D721Med (cell line): Measurements from ENCODE around the gene INSM1.

Experiments used
- DNase-seq: peaks from one replicate; pipeline ENCODE4 v3.0.0; 2011; ENCODE audit warnings: low spot score; ENCODE audit not compliant: insufficient read length
- FAIRE-seq: peaks from 2 replicates; lab custom pipeline; 2011; peaks lifted over from hg19 to GRCh38; lab: Jason Lieb, UNC
- TF ChIP-seq, protein P1 (sequence below): IDR thresholded peaks from 2 replicates; pipeline ENCODE4 v1.5.1; 2012; ENCODE audit warnings: mild to moderate bottlenecking, control low read depth; ENCODE audit not compliant: insufficient read depth; ENCODE audit errors: missing control alignments

INSM1 gene

DNA sequence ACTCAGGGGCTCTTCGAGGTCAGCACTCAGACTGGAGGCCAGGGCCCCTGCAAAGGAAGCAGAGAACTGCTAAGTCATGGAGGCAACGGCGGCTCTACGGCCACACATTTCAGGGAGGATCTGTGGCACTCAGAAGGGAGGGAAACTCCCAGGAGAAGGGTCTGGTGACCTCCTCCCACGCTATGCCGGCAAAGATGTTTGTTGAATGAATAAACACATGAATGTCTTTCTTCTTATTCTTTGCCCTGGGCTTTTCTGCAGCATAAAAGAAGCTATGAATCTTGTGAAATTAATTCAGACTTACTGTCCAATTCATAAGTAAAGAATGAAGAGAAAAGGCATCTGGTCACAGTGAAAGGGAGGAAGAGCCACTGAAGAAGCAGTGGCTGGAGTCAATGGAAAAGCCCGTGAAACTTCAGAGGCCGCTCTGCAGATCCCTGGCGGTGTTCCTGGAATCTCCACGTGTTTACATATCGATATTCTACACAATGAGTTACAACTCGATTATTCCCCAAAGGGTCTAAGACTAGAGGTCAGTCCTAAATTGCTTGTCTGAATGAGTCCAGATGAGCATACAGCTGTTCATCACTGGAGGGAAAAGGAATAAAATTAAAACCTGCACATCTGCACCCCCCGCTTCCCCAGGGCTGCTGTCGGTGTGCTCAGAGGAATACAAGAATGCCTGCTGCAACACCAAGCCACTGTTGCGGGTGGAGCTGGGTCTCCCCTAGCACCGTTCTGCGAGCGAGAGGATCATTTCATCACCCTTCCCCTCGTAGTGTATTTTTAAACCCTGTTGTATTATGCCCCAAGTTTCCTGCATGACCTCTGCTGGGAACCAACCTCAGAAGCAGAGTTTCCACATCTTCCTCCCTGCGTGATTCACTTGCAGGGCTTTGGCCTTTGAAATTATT lies 25.6 kb downstream of the INSM1 start:
- TF ChIP-seq, protein P1, sequence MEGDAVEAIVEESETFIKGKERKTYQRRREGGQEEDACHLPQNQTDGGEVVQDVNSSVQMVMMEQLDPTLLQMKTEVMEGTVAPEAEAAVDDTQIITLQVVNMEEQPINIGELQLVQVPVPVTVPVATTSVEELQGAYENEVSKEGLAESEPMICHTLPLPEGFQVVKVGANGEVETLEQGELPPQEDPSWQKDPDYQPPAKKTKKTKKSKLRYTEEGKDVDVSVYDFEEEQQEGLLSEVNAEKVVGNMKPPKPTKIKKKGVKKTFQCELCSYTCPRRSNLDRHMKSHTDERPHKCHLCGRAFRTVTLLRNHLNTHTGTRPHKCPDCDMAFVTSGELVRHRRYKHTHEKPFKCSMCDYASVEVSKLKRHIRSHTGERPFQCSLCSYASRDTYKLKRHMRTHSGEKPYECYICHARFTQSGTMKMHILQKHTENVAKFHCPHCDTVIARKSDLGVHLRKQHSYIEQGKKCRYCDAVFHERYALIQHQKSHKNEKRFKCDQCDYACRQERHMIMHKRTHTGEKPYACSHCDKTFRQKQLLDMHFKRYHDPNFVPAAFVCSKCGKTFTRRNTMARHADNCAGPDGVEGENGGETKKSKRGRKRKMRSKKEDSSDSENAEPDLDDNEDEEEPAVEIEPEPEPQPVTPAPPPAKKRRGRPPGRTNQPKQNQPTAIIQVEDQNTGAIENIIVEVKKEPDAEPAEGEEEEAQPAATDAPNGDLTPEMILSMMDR, result no peak
- DNase-seq (no peak), FAIRE-seq (no peak)

DNA sequence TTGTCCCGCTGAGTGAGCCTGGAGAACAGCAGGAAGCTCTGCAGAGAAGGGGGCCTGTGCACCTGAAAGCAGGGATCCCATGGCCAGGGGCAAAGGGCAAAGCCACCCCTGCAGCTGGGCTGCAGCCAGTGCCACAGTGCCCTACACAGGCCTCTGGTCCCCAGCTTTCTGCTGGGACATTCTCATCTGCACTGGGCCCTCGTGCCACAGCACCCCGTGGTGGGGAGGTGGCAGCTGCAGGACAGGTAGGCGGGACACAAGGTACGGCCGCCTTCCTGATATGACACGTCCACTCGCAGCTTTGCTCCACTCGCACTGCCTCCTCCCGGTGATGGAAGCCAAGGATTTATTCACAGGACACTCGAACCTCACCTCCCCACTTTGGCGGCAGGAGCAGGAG lies 27.2 kb downstream of the INSM1 start:
- TF ChIP-seq, protein P1, result no peak
- no peak for FAIRE-seq
- DNase-seq, result no peak

DNA sequence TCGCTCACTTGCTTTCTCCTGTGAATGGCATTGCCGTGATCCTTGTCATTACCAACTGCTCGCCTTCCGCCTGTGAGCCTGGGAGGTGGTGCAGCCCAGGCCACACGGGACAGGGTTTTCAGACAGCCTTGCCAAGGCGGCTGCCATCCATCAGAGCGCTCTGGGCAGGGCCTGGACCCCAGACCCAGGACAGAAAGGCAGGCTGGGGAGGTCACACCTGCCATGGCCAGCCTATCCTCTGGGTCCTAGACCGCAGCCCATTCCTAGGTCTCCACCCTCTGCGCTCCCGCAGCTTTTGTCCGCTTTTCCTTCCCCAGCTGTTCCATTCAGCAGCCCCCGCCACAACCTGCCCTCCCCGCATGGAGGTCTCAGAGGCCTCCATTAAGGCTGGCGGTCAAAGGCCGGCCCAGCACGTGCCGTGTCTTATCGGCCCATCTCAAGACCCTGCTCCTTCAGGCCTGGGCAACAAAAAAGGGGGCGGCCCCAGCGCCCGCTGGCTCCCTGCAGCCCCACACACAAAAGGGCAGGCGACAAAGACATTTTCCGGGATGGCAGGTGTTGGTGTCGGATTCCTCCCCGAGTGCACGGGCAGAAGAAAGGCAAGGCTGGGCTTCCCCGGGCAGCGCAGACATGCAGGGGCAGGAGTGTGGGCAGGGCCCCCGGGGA lies 28.1 kb downstream of the INSM1 start:
- FAIRE-seq, result no peak
- TF ChIP-seq, protein P1, result no peak
- DNase-seq, result no peak

DNA sequence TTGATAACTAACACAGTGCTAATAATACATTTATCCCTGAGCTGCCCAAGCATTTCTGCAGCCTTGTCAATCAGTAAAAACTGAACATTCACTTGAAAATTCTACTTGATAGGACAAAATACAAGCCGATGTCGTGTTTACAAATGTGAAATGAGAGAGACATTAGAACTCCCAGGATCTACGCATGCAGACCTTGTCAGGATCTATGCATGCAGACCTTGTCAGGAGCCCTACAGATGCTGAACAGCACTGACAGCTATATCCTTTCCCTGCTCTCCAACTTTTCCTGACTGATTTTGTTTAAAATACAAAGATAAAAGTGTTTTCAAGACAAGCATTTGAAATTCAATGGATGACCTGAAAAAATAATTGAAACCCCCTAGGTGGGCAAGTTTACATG lies 28.9 kb downstream of the INSM1 start:
- TF ChIP-seq, protein P1, result no peak
- no peak for DNase-seq
- no peak for FAIRE-seq

DNA sequence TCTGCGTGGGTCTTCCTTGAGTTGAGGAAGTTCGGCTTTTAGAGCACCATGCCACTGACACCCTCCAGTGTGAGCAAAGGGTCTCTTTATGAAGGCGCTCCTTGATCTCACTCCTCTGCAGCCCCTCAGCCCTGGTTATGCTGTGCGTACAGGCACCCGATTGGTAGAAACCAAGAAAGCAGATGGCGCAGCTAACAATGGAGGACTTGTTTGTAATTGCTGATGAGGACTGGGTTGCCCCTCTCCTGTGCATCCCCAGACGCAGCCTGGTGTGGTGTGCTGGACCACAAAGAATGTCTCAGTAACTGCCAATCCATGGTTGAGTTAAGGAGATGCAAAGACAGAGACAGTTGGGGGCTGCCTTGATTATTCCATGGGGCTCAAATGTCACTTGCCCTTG lies 30.2 kb downstream of the INSM1 start:
- no peak for DNase-seq
- FAIRE-seq, result no peak
- TF ChIP-seq, protein P1, result no peak

DNA sequence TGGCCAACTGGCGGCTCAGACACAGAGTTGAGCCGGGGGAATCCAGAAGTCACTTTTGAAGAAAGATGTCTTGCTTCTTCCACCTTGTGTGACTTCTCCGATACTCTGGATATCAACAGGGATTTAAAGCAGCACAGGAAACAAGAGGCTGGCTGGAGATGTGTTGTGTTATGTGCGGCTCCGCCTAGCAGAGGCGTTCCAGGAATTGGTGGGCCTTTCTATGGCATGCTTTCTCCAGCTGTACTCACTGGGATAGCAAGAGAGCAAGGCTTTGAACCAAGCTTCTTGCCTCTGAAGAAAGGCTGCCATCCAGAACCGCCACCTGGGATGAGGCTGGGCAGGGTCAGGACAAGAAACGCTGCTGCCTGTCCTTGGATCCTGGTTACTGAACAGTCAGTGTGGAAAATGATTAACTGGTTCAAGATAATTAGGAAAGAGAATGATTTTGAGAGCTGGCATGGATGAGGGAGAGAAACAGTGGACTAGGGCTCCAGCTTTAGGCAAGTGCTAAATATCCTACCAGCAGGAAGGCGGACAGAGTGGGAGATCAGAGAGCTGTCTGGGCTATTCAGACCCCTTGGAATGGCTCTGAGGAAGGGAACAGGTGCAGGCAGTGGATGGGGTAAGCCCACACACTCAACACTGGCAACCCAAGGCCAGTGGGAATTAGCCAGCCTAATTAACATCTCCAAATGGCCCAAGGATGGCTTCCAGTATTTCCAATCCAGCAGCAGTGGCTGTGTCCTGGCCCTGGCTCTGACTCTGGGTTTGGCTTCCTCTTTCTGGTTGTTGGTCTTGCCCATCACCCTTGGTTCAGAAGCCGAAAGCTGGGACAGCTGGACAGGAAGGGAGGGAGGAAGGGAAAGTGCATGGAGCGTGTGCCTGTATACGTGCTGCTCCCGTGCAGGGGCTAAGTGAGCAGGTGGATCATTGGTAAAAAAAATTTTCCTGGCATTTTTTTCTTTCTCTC lies 31.9 kb downstream of the INSM1 start:
- TF ChIP-seq, protein P1, result no peak
- no peak for FAIRE-seq
- DNase-seq, result no peak
